Ectodermal cell (in vitro differentiated cells): Measurements from ENCODE around the gene FAM25C. TPM values are rescaled to one million over a fixed set of nuclear protein-coding genes. Genes with fewer than 3 reads are reported as not detected.
"Not testable (repeated sequence)": the region's sequence is repeated elsewhere in the genome, so short reads cannot be mapped to it uniquely, and the experiment has no call there.

ENCODE experiments used
- H3K27ac ChIP-seq: 2 replicates; pipeline ENCODE4 v1.7.0; 2013; ENCODE audit warnings: mild to moderate bottlenecking, low read depth, low read length; ENCODE audit not compliant: insufficient read depth, poor library complexity, severe bottlenecking
- H3K27me3 ChIP-seq: 2 replicates; pipeline ENCODE4 v1.7.0; 2013; ENCODE audit warnings: mild to moderate bottlenecking, low read length; ENCODE audit not compliant: insufficient read depth, control insufficient read depth, poor library complexity, severe bottlenecking
- H3K36me3 ChIP-seq: one replicate; pipeline ENCODE4 v1.7.0; 2013; ENCODE audit warnings: low read length; ENCODE audit not compliant: control insufficient read depth, insufficient read depth
- H3K4me1 ChIP-seq: one replicate; pipeline ENCODE4 v1.7.0; 2013; ENCODE audit warnings: low read length; ENCODE audit not compliant: control insufficient read depth, insufficient read depth
- H3K4me3 ChIP-seq: 2 replicates; pipeline ENCODE4 v1.7.0; 2013; ENCODE audit warnings: low read depth, low read length, control low read depth; ENCODE audit not compliant: insufficient read depth
- H3K9me3 ChIP-seq: 2 replicates; pipeline ENCODE4 v1.7.0; 2013; ENCODE audit warnings: mild to moderate bottlenecking, low read length, moderate library complexity; ENCODE audit not compliant: control insufficient read depth
- WGBS, 2 experiments: methylation state at CpG; one replicate each; pipeline ENCODE4 v1.1.7; 2013; ENCODE audit warnings: missing lambda C conversion rate in 2 of 2; 5-methylcytosine and 5-hydroxymethylcytosine counted together
- polyA plus RNA-seq, 4 experiments: library from polyadenylated mRNA; stranded (reverse); fragments of 50-300 nt; gene quantifications; one replicate each; pipeline ENCODE4 v1.2.3, GENCODE V29; 2013

Gene FAM25C
- polyA plus RNA-seq (2013, experiment 1 of 4): not detected
- polyA plus RNA-seq (2013, experiment 2 of 4): not detected
- not detected for polyA plus RNA-seq (2013, experiment 3 of 4)
- polyA plus RNA-seq (2013, experiment 4 of 4): not detected

DNA sequence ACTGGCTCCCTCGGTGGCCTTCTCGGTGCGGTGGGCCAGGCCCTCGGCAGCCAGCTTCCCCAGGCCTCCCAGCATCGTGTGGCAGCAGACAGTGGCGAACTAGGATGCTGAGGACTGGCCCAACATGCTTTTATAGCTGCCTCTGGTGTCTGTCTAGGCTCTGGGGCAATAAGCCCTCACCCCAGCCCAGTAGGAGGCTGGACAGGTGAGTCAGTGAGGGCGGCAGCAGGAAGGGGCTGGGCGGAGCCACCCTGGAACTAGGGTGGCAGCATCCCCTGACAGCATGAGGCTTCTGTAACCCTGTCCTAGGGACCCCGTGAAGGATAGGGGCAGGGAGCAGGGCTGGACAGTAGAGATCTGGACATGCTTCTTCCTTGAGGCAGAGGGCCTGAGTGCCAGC lies at the start of gene FAM25C:
Gene FAM25C (minus strand): TSS at position 101 of the 400 bp plus-strand sequence. CDS start 26 bp downstream, at position 75.
- not testable (repeated sequence) for H3K36me3 ChIP-seq, H3K27me3 ChIP-seq, H3K4me1 ChIP-seq, H3K4me3 ChIP-seq, H3K9me3 ChIP-seq, H3K27ac ChIP-seq
- WGBS, 2 experiments: no CpG with 5 or more reads among the region's 9 CpGs

DNA sequence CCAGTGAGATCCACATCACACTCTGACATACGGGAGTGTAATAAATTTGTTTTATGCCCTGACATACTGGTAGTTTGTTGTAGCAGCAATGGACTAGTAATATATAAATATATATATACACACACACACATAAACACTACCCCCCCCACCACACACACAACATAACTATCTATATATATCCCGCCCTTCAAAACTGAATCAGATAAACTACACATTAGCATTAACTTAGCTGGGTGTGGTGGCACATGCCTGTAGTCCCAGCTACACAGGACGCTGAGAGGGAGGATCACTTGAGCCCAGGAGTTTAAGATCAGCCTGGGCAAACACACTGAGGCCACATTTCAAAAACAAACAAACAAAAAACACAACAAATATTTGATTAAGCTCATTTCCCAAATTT lies 45.0 kb upstream of the FAM25C start:
- H3K4me3 ChIP-seq: not testable (repeated sequence)
- 33 to 67% methylated on average over 1 of the region's 3 CpGs for WGBS, 2 experiments

GRCh38 chr10:48031390-48031789 lies 31.8 kb upstream of the FAM25C start:
- H3K4me1 ChIP-seq, H3K4me3 ChIP-seq, H3K36me3 ChIP-seq, H3K27ac ChIP-seq, H3K27me3 ChIP-seq, H3K9me3 ChIP-seq: not testable (repeated sequence)
- 88 to 93% methylated on average over 8 to 12 of the region's 19 CpGs for WGBS, 2 experiments

More for the DNA sequence above, 45.0 kb upstream of the FAM25C start:
- H3K27ac ChIP-seq, H3K36me3 ChIP-seq, H3K9me3 ChIP-seq, H3K27me3 ChIP-seq, H3K4me1 ChIP-seq: not testable (repeated sequence)

DNA sequence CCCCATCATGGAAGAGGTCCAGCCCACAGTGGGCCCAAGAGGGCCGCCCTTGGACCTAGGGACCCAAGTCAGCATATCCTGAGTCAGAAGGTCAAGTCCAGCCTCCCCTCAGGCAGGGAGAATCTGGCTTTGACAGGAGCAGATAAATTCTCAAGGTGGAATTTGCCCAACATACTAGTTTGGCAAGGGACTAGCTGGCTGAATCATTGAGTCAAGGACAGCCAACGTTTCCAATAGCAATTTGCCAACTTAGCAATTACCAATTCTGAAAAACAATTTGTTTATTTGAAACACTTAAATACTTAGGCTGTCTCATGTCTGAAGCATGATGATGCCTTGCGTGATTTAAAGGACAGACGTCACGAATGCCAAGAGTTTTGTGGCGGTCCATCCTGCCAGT lies 2.7 kb upstream of the FAM25C start:
- H3K9me3 ChIP-seq, H3K27ac ChIP-seq, H3K4me1 ChIP-seq, H3K27me3 ChIP-seq, H3K4me3 ChIP-seq, H3K36me3 ChIP-seq: not testable (repeated sequence)
- WGBS, 2 experiments: 63 to 100% methylated on average over 1 of the region's 6 CpGs

GRCh38 chr10:47994045-47994444 lies 5.5 kb downstream of the FAM25C start:
- not testable (repeated sequence) for H3K9me3 ChIP-seq, H3K27me3 ChIP-seq, H3K4me1 ChIP-seq, H3K36me3 ChIP-seq, H3K27ac ChIP-seq, H3K4me3 ChIP-seq
- 86 to 89% methylated on average over 1 of the region's 3 CpGs for WGBS, 2 experiments

GRCh38 chr10:47992560-47992959 lies 7.0 kb downstream of the FAM25C start:
- H3K27ac ChIP-seq, H3K4me1 ChIP-seq, H3K4me3 ChIP-seq, H3K27me3 ChIP-seq, H3K9me3 ChIP-seq, H3K36me3 ChIP-seq: not testable (repeated sequence)
- WGBS, 2 experiments: 94 to 95% methylated on average over 10 of the region's 11 CpGs

DNA sequence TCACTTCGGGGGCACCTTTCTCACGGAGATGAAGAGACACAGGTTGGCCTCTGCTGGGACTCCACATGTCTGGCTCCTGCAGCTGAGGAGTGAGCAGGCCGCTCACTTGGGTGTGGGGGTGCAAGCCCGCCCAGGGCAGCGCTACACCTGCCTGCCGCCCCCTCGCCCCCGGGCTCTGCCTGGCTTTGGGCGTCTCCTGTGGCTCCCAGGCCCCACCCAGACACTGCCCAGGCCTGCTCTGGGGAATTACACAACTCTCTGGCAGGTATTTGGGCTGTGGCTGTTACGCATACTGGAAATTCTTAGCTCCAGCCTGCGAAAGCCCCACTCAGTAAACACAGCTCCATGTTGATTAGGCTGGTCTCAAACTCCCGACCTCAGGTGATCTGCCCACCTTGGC lies 7.9 kb downstream of the FAM25C start:
- 84 to 93% methylated on average over 11 of the region's 12 CpGs for WGBS, 2 experiments
- H3K4me1 ChIP-seq, H3K27ac ChIP-seq, H3K9me3 ChIP-seq, H3K4me3 ChIP-seq, H3K27me3 ChIP-seq, H3K36me3 ChIP-seq: not testable (repeated sequence)

DNA sequence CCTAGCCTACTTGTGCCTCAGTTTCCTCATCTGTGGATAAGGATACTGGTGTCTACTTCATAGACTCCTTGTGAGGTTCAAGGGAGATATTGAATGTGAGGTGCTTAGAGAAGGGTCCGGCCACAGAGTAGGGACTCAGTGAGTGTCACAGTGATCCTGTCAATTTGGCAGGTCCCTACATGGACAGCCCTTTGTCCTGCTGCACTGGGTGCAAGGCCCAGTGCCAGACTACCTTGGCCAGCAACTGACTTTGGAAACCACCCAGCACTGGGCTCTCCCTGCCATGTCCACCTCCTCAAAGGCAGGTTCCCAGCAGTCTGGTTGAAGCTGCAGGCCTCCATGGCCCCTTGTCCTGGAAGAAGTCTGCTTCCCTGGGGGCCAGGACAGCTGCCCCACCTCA lies 9.5 kb downstream of the FAM25C start:
- not testable (repeated sequence) for H3K27ac ChIP-seq, H3K9me3 ChIP-seq, H3K27me3 ChIP-seq, H3K36me3 ChIP-seq, H3K4me3 ChIP-seq, H3K4me1 ChIP-seq
- no CpG with 5 or more reads among the region's 1 CpG for WGBS, 2 experiments

- not testable (repeated sequence) for H3K27ac ChIP-seq, H3K36me3 ChIP-seq, H3K27me3 ChIP-seq, H3K9me3 ChIP-seq, H3K4me3 ChIP-seq, H3K4me1 ChIP-seq
- no CpG with 5 or more reads among the region's 4 CpGs for WGBS, 2 experiments
Observed at GRCh38 chr10:47989542-47989950, 10.0 kb downstream of the FAM25C start.

GRCh38 chr10:47988718-47989541 lies 10.7 kb downstream of the FAM25C start:
- H3K27me3 ChIP-seq, H3K4me1 ChIP-seq, H3K9me3 ChIP-seq, H3K4me3 ChIP-seq, H3K36me3 ChIP-seq, H3K27ac ChIP-seq: not testable (repeated sequence)
- WGBS, 2 experiments: 88 to 91% methylated on average over 9 to 11 of the region's 16 CpGs
